Gastrocnemius medialis (tissue), 4 donors: ENCODE measurements around the gene SPPL3. TPM values are rescaled to one million over a fixed set of nuclear protein-coding genes. Genes with fewer than 3 reads are reported as not detected.
"Not testable (repeated sequence)": the region's sequence is repeated elsewhere in the genome, so short reads cannot be mapped to it uniquely, and the experiment has no call there.

Experiments
- ATAC-seq, 2 donors: fragments of 150-250 bp; one replicate each; pipeline ENCODE4 v1.9.1; 2016
- DNase-seq, 2 donors: peaks; one replicate each; pipeline ENCODE4 v3.0.0-alpha.2; 2019
- H3K27ac ChIP-seq, 4 donors: fragments of 200-600 bp; sonication (generic); 1 replicate in 1 of 4; 2 replicates in 3 of 4; pipeline ENCODE4 v1.5.1; 2016 to 2018; ENCODE audit warnings: mild to moderate bottlenecking in 2 of 4, moderate library complexity in 1 of 4
- H3K27me3 ChIP-seq, 3 donors: fragments of 200-600 bp; sonication (generic) in 2 of 3; 1 replicate in 1 of 3; 2 replicates in 2 of 3; pipeline versions ENCODE4 v1.5.1 to v1.6.0; 2016 to 2019; ENCODE audit warnings: mild to moderate bottlenecking in 1 of 3, moderate library complexity in 1 of 3
- H3K36me3 ChIP-seq, 2 donors: fragments of 200-600 bp; sonication (generic) in 1 of 2; one replicate each; pipeline ENCODE4 v1.5.1; 2017 to 2018
- H3K4me1 ChIP-seq, 2 donors: fragments of 200-600 bp; sonication (generic) in 1 of 2; one replicate each; pipeline ENCODE4 v1.5.1; 2016 to 2017; ENCODE audit warnings: mild to moderate bottlenecking in 2 of 2
- H3K4me3 ChIP-seq, 4 donors: fragments of 200-600 bp; sonication (generic) in 3 of 4; 1 replicate in 1 of 4; 2 replicates in 3 of 4; pipeline ENCODE4 v1.5.1; 2016 to 2019; ENCODE audit warnings: mild to moderate bottlenecking in 2 of 4
- H3K9me3 ChIP-seq, 3 donors: fragments of 200-600 bp; sonication (generic) in 2 of 3; 1 replicate in 1 of 3; 2 replicates in 2 of 3; pipeline ENCODE4 v1.5.1; 2016 to 2019
- POLR2A ChIP-seq, 2 donors: fragments of 450-650 bp; IDR thresholded peaks; one replicate each; pipeline ENCODE4 v1.6.1; 2017; ENCODE audit warnings: antibody characterized with exemption in 2 of 2, mild to moderate bottlenecking in 2 of 2, moderate library complexity in 2 of 2
- in situ Hi-C, 4 donors: fragments of 200-750 bp; cut with MboI; loops; one replicate each; pipeline versions ENCODE4 v1.15.0 to v1.8.0; 2017; ENCODE audit warnings: low sequenced_read_pairs in 4 of 4
- intact Hi-C: fragments of 100-400 bp; cut with DNase I; formaldehyde crosslinking; loops from one replicate; pipeline ENCODE4 v1.15.1; 2023; ENCODE audit warnings: low total_unique reads
- total RNA-seq, 4 donors: library from RNA; depleted of rRNA; stranded (reverse); fragments of >200 nt; gene quantifications; one replicate each; pipeline versions ENCODE4 v1.1.0 to v1.2.3, GENCODE V29; 2016
- TF ChIP-seq, protein P1 (sequence below), 5 experiments: fragments of 450-650 bp in 3 of 5; fragments of 200-600 bp in 2 of 5; sonication (generic) in 2 of 5; IDR thresholded peaks in 4 of 5; conservative IDR thresholded peaks in 1 of 5; 1 replicate in 4 of 5; 2 replicates in 1 of 5; pipeline ENCODE4 v1.5.1; 2016 to 2019; ENCODE audit warnings: antibody characterized with exemption in 5 of 5, mild to moderate bottlenecking in 3 of 5, moderate library complexity in 3 of 5

Gene SPPL3
- total RNA-seq, 4 donors from 2014 or later, result 10.1 to 21.3 (median 10.6) TPM

DNA sequence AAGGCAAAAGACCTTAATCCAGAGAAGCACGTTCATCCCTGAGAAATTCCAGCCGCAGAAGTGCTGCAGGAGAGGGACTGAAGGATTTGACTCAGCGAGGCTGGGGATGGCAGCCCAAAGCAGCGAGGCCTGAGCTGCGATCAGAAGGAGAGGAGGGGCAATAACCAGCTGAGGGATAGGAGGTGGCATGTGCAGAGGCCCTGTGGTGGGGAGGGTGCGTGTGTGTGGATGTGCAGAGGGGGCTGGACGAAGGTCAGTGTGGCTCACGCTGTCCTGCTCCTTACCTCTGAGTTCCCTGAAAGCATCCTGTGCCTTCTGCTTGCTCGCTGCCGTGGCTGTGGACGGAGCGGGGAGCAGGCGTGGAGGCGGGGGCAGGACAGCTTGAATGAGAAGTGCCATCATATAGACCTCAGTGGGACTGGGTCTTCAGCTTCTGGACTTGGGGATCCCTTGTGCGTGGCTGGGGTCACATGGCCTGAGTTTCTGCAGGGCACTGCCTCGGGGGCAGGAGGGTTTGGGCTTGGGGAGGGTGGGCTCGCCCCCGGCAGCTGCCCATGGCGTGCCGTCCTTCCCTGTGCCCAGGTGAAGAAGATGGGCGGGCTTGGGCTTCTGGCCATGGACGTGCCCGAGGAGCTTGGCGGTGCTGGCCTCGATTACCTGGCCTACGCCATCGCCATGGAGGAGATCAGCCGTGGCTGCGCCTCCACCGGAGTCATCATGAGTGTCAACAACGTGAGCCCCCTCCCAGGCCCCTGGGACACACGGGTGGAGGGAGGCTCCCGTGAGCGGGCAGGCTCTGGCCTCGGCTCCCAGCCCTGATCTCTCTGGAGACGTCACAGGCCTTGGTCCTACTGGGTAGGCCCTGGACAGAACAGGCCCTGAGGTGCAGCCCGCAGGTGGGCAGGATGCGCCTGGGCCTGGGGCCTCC, 167.5 kb downstream of the SPPL3 start:
- TF ChIP-seq POLR2A (IDR thresholded peaks at IDR 0.05), result no peak
- TF ChIP-seq, protein P1, sequence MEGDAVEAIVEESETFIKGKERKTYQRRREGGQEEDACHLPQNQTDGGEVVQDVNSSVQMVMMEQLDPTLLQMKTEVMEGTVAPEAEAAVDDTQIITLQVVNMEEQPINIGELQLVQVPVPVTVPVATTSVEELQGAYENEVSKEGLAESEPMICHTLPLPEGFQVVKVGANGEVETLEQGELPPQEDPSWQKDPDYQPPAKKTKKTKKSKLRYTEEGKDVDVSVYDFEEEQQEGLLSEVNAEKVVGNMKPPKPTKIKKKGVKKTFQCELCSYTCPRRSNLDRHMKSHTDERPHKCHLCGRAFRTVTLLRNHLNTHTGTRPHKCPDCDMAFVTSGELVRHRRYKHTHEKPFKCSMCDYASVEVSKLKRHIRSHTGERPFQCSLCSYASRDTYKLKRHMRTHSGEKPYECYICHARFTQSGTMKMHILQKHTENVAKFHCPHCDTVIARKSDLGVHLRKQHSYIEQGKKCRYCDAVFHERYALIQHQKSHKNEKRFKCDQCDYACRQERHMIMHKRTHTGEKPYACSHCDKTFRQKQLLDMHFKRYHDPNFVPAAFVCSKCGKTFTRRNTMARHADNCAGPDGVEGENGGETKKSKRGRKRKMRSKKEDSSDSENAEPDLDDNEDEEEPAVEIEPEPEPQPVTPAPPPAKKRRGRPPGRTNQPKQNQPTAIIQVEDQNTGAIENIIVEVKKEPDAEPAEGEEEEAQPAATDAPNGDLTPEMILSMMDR (IDR thresholded peaks at IDR 0.05 in 4 of 5, conservative IDR thresholded peaks at IDR 0.05 in 1 of 5), result no peak
- H3K36me3 ChIP-seq, result peaks cover 0 to 17% of the 10 kb centered on the region in 2 donors
- in situ Hi-C loops, result no loop called here
- no peaks in the 10 kb centered on the region for H3K9me3 ChIP-seq
- ATAC-seq (no peak), DNase-seq (no peak)
- no peaks in the 10 kb centered on the region for H3K27me3 ChIP-seq
- H3K27ac ChIP-seq, result no peak overlapping the region
- H3K4me3 ChIP-seq, result no peak overlapping the region
- no peaks in the 10 kb centered on the region for H3K4me1 ChIP-seq
- intact Hi-C loops, result no loop called here

DNA sequence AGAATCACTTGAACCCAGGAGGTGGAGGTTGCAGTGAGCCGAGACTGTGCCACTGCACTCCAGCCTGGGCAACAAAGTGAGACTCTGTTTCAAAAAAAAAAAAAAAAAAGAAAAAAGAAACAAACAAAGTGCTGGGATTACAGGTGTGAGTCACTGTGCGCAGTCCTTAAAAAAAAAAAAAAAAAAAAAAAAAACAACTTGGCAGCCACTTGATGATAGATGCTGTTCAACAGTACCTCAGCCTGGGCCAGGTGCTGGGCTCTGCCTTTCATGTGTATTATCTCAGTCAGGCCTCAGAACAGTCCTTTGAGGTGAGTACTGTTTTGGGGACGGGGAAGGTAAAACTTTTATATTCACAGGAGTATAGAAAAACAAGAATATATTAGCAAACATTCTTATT, 169.0 kb downstream of the SPPL3 start:
- in situ Hi-C loops, result no loop called here
- H3K4me1 ChIP-seq, result no peaks in the 10 kb centered on the region
- no peaks in the 10 kb centered on the region for H3K27me3 ChIP-seq
- intact Hi-C loops, result no loop called here
- TF ChIP-seq, protein P1 (IDR thresholded peaks at IDR 0.05 in 4 of 5, conservative IDR thresholded peaks at IDR 0.05 in 1 of 5), result no peak
- no peak for TF ChIP-seq POLR2A (IDR thresholded peaks at IDR 0.05)
- ATAC-seq (no peak), DNase-seq (no peak)
- no peaks in the 10 kb centered on the region for H3K9me3 ChIP-seq
- no peak overlapping the region for H3K4me3 ChIP-seq
- H3K27ac ChIP-seq, result no peak overlapping the region
- H3K36me3 ChIP-seq, result peaks cover 0 to 28% of the 10 kb centered on the region in 2 donors

DNA sequence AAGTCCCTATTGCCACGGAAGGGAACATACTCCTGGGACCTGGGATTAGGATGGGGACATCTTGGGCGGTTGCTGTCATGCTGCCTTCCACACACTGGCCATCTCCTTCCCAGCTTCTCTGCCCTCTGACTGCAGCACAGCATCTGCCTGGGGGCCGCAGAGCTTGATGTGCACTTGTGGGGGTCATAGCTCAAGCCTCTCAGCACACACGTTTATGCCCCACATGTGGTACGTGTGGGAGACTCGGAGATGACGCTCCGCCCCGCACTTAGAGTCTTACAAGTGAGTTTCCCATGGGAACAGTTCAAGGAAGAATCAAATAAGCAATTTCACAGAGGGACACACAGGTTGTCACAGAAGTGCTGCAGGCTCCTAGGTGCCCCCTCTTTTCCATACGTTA, 169.9 kb downstream of the SPPL3 start:
- Histone ChIP-seq H3K4me1 (no peaks in the 10 kb centered on the region), H3K27ac (no peak overlapping the region), H3K27me3 (no peaks in the 10 kb centered on the region), H3K36me3 (peaks cover 0 to 35% of the 10 kb centered on the region in 2 donors), H3K9me3 (no peaks in the 10 kb centered on the region), H3K4me3 (no peak overlapping the region)
- in situ Hi-C loops, result no loop called here
- no peak for DNase-seq
- ATAC-seq, result no peak
- no peak for TF ChIP-seq POLR2A (IDR thresholded peaks at IDR 0.05)
- TF ChIP-seq, protein P1 (IDR thresholded peaks at IDR 0.05 in 4 of 5, conservative IDR thresholded peaks at IDR 0.05 in 1 of 5), result no peak
- intact Hi-C loops, result no loop called here

DNA sequence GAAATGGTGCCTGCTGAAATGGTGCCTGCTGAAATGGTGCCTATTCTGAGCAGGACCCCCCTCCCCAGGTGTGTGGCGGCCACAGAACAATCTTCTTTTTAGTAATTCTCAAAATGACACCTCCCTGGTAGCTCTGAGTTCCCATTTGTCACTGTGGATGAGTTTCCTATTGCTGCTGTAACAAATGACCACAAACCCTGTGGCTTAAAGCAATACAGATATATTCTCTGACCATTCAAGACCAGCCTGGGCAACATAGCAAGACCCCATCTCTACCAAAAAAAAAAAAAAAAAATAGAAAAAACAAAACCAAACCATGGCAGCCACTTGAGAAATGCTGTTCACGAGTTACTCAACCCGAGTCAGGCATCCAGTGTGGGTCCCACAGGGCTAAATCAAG, 170.6 kb downstream of the SPPL3 start:
- no peak for DNase-seq
- intact Hi-C loops (no loop called here), in situ Hi-C loops (no loop called here)
- Histone ChIP-seq H3K27ac (no peak overlapping the region), H3K27me3 (no peaks in the 10 kb centered on the region), H3K4me1 (no peaks in the 10 kb centered on the region), H3K4me3 (no peak overlapping the region), H3K9me3 (no peaks in the 10 kb centered on the region), H3K36me3 (peaks cover 0 to 33% of the 10 kb centered on the region in 2 donors)
- no peak for TF ChIP-seq POLR2A (IDR thresholded peaks at IDR 0.05)
- TF ChIP-seq, protein P1 (IDR thresholded peaks at IDR 0.05 in 4 of 5, conservative IDR thresholded peaks at IDR 0.05 in 1 of 5), result no peak
- no peak for ATAC-seq

DNA sequence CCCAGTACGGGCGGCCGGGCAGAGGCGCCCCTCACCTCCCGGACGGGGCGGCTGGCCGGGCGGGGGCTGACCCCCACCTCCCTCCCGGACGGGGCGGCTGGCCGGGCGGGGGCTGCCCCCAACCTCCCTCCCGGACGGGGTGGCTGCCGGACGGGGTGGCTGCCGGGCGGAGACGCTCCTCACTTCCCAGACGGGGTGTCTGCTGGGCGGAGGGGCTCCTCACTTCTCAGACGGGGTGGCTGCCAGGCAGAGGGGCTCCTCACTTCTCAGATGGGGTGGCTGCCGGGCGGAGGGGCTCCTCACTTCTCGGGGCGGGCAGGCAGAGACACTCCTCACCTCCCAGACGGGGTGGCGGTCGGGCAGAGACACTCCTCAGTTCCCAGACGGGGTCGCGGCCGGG, 172.0 kb downstream of the SPPL3 start:
- H3K9me3 ChIP-seq, ATAC-seq, intact Hi-C loops, H3K27ac ChIP-seq, H3K27me3 ChIP-seq, in situ Hi-C loops, H3K4me3 ChIP-seq, DNase-seq, H3K4me1 ChIP-seq: not testable (repeated sequence)
- H3K36me3 ChIP-seq, result peaks cover 0 to 45% of the 10 kb centered on the region in 2 donors
